Gastroesophageal sphincter (tissue), 4 donors: ENCODE data around the gene GPC1. TPM values are rescaled to one million over a fixed set of nuclear protein-coding genes. Genes with fewer than 3 reads are reported as not detected.

Experiments
- ATAC-seq: fragments of 150-250 bp; one replicate; pipeline ENCODE4 v1.9.1; 2016; ENCODE audit warnings: mild to moderate bottlenecking, moderate library complexity
- H3K27ac ChIP-seq, 4 donors: fragments of 200-600 bp; sonication (generic) in 3 of 4; 1 replicate in 3 of 4; 2 replicates in 1 of 4; pipeline ENCODE4 v1.5.1; 2016 to 2019
- H3K27me3 ChIP-seq: fragments of 200-600 bp; sonication (generic); one replicate; pipeline ENCODE4 v1.5.1; 2019
- H3K36me3 ChIP-seq, 2 donors: fragments of 200-600 bp; sonication (generic); one replicate each; pipeline ENCODE4 v1.5.1; 2019; ENCODE audit warnings: control low read depth in 1 of 2
- H3K4me1 ChIP-seq, 3 donors: fragments of 200-600 bp; sonication (generic); 1 replicate in 2 of 3; 2 replicates in 1 of 3; pipeline ENCODE4 v1.5.1; 2016 to 2019; ENCODE audit warnings: control low read depth in 2 of 3
- H3K4me3 ChIP-seq, 2 donors: fragments of 200-600 bp; sonication (generic); one replicate each; pipeline ENCODE4 v1.5.1; 2019; ENCODE audit warnings: mild to moderate bottlenecking in 1 of 2, moderate library complexity in 1 of 2
- H3K9me3 ChIP-seq, 3 donors: fragments of 200-600 bp; sonication (generic); one replicate each; pipeline ENCODE4 v1.5.1; 2017 to 2019; ENCODE audit warnings: control low read depth in 2 of 3
- EP300 ChIP-seq: sonication (generic); formaldehyde crosslinking; IDR thresholded peaks from one replicate; pipeline ENCODE4 v1.6.1; 2017; ENCODE audit warnings: antibody characterized with exemption, mild to moderate bottlenecking
- POLR2A ChIP-seq, 2 donors: fragments of 450-650 bp; IDR thresholded peaks; one replicate each; pipeline ENCODE4 v1.6.1; 2017; ENCODE audit warnings: antibody characterized with exemption in 2 of 2, mild to moderate bottlenecking in 2 of 2, moderate library complexity in 1 of 2
- POLR2AphosphoS5 ChIP-seq: sonication (generic); formaldehyde crosslinking; IDR thresholded peaks from one replicate; pipeline ENCODE4 v1.6.1; 2017; ENCODE audit warnings: antibody characterized with exemption
- WGBS, 2 donors: methylation state at CpG; one replicate each; pipeline ENCODE4 v1.1.5; 2018; ENCODE audit warnings: low coverage in 1 of 2; 5-methylcytosine and 5-hydroxymethylcytosine counted together
- total RNA-seq, 4 donors: library from RNA; depleted of rRNA; stranded (reverse); fragments of >200 nt; gene quantifications; one replicate each; pipeline ENCODE4 v1.1.0, GENCODE V29; 2016
- TF ChIP-seq, protein P1 (sequence below), 4 experiments: fragments of 200-600 bp in 2 of 4; fragments of 450-650 bp in 2 of 4; sonication (generic) in 1 of 4; IDR thresholded peaks; one replicate each; pipeline ENCODE4 v1.5.1; 2017 to 2019; ENCODE audit warnings: antibody characterized with exemption in 4 of 4, mild to moderate bottlenecking in 2 of 4, moderate library complexity in 2 of 4

The GPC1 gene
- total RNA-seq, 4 donors from 2014 or later: 22.5 to 73.9 (median 43.3) TPM

DNA sequence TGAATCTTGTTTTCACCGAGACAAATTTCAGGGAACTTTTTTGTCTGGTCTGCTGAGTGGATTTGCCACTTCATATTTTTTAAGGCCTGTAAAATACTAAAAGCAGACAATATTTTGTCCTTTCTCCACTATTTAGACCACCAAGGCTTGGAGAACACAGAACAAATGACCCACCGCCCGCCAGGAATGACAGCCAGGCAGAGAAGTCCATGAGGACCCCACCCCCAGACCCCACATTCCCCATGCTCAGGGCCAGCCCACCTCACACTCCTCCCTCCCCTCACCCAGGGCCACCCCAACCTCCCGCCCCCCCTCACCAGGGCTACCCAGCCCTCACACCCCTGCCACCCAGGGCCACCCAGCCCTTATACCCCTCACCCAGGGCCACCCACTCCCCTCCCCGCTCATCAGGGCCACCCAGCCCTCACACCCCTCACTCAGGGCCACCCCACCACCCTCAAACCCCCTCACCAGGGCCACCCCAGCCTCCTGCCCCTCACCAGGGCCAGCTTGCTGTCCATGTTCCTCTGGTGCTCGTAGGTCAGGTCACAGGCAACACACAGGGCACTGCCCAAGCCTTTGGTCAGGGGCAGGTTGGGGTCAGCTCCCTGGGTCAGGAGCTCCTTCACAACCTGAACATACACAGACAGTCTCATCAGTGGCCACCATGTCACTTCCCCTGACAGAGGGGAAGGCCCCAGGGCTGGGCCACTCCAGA, 71.8 kb downstream of the GPC1 start:
- no peaks in the 10 kb centered on the region for H3K9me3 ChIP-seq
- no peak overlapping the region for H3K27ac ChIP-seq
- no peaks in the 10 kb centered on the region for H3K27me3 ChIP-seq
- peaks cover 0 to 42% of the 10 kb centered on the region in 2 donors for H3K36me3 ChIP-seq
- H3K4me1 ChIP-seq: no peaks in the 10 kb centered on the region
- TF ChIP-seq EP300 (no peak), POLR2A (IDR thresholded peaks at IDR 0.05) (no peak), POLR2AphosphoS5 (no peak)
- TF ChIP-seq, protein P1, sequence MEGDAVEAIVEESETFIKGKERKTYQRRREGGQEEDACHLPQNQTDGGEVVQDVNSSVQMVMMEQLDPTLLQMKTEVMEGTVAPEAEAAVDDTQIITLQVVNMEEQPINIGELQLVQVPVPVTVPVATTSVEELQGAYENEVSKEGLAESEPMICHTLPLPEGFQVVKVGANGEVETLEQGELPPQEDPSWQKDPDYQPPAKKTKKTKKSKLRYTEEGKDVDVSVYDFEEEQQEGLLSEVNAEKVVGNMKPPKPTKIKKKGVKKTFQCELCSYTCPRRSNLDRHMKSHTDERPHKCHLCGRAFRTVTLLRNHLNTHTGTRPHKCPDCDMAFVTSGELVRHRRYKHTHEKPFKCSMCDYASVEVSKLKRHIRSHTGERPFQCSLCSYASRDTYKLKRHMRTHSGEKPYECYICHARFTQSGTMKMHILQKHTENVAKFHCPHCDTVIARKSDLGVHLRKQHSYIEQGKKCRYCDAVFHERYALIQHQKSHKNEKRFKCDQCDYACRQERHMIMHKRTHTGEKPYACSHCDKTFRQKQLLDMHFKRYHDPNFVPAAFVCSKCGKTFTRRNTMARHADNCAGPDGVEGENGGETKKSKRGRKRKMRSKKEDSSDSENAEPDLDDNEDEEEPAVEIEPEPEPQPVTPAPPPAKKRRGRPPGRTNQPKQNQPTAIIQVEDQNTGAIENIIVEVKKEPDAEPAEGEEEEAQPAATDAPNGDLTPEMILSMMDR (IDR thresholded peaks at IDR 0.05): no peak
- H3K4me3 ChIP-seq: no peak overlapping the region
- 90 to 100% methylated on average over 2 of the region's 6 CpGs for WGBS, 2 donors
- ATAC-seq: no peak

DNA sequence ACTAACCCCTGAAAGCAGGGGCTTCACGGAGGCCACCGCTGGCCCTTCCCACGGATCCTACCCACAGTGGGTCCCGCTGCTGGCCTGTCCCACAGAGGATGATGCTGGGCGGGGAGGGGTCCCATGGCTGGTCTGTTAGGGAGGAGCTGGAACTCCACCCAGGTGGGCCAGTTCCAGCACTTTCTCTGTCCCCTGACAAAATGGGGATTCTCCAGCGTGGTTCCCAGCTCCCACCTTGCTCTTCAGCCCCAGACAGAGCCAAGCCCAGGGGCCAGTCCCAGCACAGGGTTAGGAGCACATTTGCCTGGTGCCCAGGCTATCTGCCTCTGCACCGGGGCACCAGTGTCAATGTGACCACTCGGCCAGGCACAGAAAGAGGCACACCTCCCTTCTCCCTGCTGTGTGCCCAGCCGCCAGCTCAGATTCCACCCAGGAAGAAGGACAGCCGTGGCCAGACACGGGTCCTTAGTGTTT, 72.4 kb downstream of the GPC1 start:
- Histone ChIP-seq H3K27ac (no peak overlapping the region), H3K36me3 (peaks cover 0 to 48% of the 10 kb centered on the region in 2 donors), H3K4me3 (no peak overlapping the region), H3K4me1 (no peaks in the 10 kb centered on the region), H3K9me3 (no peaks in the 10 kb centered on the region), H3K27me3 (no peaks in the 10 kb centered on the region)
- 82% methylated on average over 3 of the region's 11 CpGs; no CpG with 5 or more reads in 1 of the 2 donors for WGBS, 2 donors
- no peak for ATAC-seq
- TF ChIP-seq POLR2AphosphoS5 (no peak), EP300 (no peak), POLR2A (IDR thresholded peaks at IDR 0.05) (no peak)
- TF ChIP-seq, protein P1 (IDR thresholded peaks at IDR 0.05): no peak

DNA sequence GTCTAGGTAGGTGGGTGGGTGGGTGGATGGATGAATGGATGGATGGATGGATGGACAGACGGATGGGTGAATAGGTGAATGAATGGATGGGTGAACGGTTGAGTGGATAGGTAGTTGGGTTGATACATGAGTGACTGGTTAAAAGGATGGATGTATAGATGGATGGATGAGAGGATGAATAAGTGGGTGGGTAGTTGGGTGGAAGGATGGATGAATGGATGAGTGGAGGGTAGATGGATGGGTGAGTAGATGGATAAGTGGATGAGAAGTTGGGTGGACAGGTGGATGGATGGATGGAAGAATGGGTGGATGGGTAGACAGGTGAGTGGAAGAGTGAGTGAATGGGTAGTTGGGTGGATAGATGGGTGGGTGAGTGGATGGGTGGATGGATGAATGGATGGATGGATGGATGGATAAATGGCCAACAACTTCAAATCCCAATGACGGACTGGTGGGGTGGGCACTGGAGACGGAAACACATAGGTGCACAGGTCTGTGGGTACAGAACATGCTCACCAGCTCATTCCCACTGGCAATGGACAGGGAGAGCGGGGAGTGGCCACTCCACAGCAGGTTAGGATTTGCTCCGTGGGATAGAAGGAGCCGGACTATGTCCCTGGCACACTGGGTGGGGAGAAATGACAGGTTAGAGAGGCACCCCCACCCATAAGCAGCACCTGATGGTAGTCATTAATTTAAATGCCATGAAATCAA, 73.5 kb downstream of the GPC1 start:
- Histone ChIP-seq H3K9me3 (no peaks in the 10 kb centered on the region), H3K36me3 (peaks cover 0 to 50% of the 10 kb centered on the region in 2 donors), H3K27me3 (no peaks in the 10 kb centered on the region), H3K27ac (no peak overlapping the region), H3K4me1 (peaks cover 0 to 5% (median 0%) of the 10 kb centered on the region in 3 donors), H3K4me3 (no peak overlapping the region)
- TF ChIP-seq POLR2A (IDR thresholded peaks at IDR 0.05) (no peak), POLR2AphosphoS5 (no peak), EP300 (no peak)
- TF ChIP-seq, protein P1 (IDR thresholded peaks at IDR 0.05): no peak
- WGBS, 2 donors: 91 to 98% methylated on average over 4 to 6 of the region's 7 CpGs
- no peak for ATAC-seq

DNA sequence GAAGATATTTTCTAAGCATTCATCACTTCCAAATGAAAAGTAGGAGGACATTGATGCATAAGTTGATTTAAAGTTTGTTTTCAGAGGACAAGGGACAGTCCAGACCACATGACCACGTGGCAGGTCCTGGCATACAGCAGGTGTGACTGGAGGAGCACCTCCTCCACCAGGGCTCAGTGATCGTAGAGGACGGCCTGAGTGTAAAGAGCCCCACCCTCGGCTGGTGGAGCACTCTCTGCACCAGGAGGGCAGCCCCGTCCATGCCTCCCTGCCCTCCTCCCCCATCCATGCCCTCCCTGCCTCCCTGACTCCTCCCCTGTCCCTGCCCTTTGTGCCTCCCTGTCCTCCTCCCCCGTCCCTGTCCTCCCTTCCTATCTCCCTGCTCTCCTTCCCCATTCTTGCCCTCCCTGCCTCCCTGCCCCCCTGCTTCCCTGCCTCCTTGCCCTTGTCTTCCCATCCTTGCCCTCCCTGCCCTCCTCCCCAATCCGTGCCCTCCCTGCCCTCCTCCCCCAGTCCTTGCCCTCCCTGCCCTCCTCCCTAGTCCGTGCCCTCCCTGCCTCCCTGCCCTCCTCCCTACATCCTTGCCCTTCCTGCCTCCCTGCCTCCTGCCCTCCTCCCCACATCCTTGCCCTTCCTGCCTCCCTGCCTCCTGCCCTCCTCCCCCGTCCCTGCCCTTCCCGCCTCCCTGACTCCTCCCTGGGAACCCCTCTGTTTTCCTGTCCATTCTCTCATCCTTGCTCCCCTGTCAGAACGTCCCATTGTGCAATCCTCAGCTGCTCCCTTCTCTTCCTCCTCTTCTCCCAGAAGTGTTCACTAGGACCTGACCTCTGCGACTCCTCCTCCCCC, 74.4 kb downstream of the GPC1 start:
- Histone ChIP-seq H3K27ac (no peak overlapping the region), H3K4me1 (peaks cover 0 to 11% (median 0%) of the 10 kb centered on the region in 3 donors), H3K36me3 (peaks cover 0 to 48% of the 10 kb centered on the region in 2 donors), H3K9me3 (no peaks in the 10 kb centered on the region), H3K4me3 (no peak overlapping the region), H3K27me3 (no peaks in the 10 kb centered on the region)
- TF ChIP-seq EP300 (no peak), POLR2AphosphoS5 (no peak), POLR2A (IDR thresholded peaks at IDR 0.05) (no peak)
- TF ChIP-seq, protein P1 (IDR thresholded peaks at IDR 0.05): no peak
- WGBS, 2 donors: 56 to 80% methylated on average over 5 to 11 of the region's 12 CpGs
- ATAC-seq: no peak
